Activated CD8-positive, alpha-beta T cell treated with anti-CD3 and anti-CD28 coated beads for 36 hours (primary cell): Measurements from ENCODE around the gene ZNF507. TPM values are rescaled to one million over a fixed set of nuclear protein-coding genes. Genes with fewer than 3 reads are reported as not detected.
A peak's percentile ranks its signal among the peaks of the same experiment; 100 is the strongest.

Source experiments
- ATAC-seq: fragments of 200-7000 bp; cut with Tn5 transposase; one replicate; pipeline ENCODE4 v1.10.0; 2021; ENCODE audit warnings: mild to moderate bottlenecking, moderate library complexity
- CTCF ChIA-PET: fragments of 350-600 bp; sonication (Branson Sonifier 250); formaldehyde crosslinking; loops from one replicate; lab custom pipeline; 2021; ENCODE audit warnings: antibody characterized with exemption; lab: Charles Lee
- POLR2A ChIA-PET: fragments of 350-600 bp; sonication (Branson Sonifier 250); formaldehyde crosslinking; loops from one replicate; lab custom pipeline; 2021; ENCODE audit warnings: antibody characterized with exemption; lab: Charles Lee
- DNase-seq: peaks from one replicate; pipeline ENCODE4 v3.0.0-alpha.2; 2020
- H3K27ac Mint-ChIP-seq: one replicate; pipeline ENCODE4 v1.8.0; 2021; ENCODE audit warnings: mild to moderate bottlenecking, mixed read lengths
- H3K27me3 Mint-ChIP-seq: one replicate; pipeline ENCODE4 v1.8.0; 2021; ENCODE audit warnings: mixed read lengths
- H3K36me3 Mint-ChIP-seq: one replicate; pipeline ENCODE4 v1.8.0; 2021; ENCODE audit warnings: low read depth, mixed read lengths
- H3K4me1 Mint-ChIP-seq: one replicate; pipeline ENCODE4 v1.8.0; 2021; ENCODE audit warnings: low read depth, mixed read lengths
- H3K4me3 Mint-ChIP-seq: one replicate; pipeline ENCODE4 v1.8.0; 2021; ENCODE audit warnings: mild to moderate bottlenecking, moderate library complexity, mixed read lengths
- H3K9me3 Mint-ChIP-seq: one replicate; pipeline ENCODE4 v1.8.0; 2021; ENCODE audit warnings: mixed read lengths
- CTCF ChIP-seq: fragments of 200-600 bp; IDR thresholded peaks from one replicate; pipeline ENCODE4 v1.8.0; 2022; ENCODE audit warnings: antibody characterized with exemption, mild to moderate bottlenecking
- intact Hi-C: fragments of 100-400 bp; cut with micrococcal nuclease; formaldehyde crosslinking; loops from one replicate; pipeline ENCODE4 v1.10.0; 2022
- total RNA-seq, 2 experiments: library from RNA; stranded (reverse); gene quantifications; one replicate each; pipeline ENCODE4 v1.2.3, GENCODE V29; 2021

The ZNF507 gene
- total RNA-seq, 2 experiments from 2014 or later: 24.2 to 25.6 TPM

- Mint-ChIP-seq H3K36me3 (peaks cover 15% of the 10 kb centered on the region), H3K4me3 (peak within 1 kb of the TSS; percentile 83), H3K9me3 (no peaks in the 10 kb centered on the region), H3K27me3 (no peaks in the 10 kb centered on the region), H3K27ac (peak within 1 kb of the TSS; percentile 88), H3K4me1 (peaks cover 21% of the 10 kb centered on the region)
- peak; percentile 96 for ATAC-seq
- intact Hi-C loops: no loop called here
- TF ChIP-seq CTCF: no peak
- ChIA-PET CTCF (interaction anchor here (0.7 kb wide), 1 partner anchor 11 kb away, joined by 3 read pairs; no protein-coding TSS in a partner anchor), POLR2A (interaction anchor here (0.6 to 2.3 kb wide), 7 partner anchors 8 to 178 kb away, joined by 3 to 21 read pairs (median 3); partner anchors contain the start of gene ZNF507)
- DNase-seq: peak; percentile 94
Measured at GRCh38 chr19:32405431-32406160, 60.2 kb downstream of the ZNF507 start, which contains the start of gene DPY19L3. TSS of gene DPY19L3 (plus strand) at chr19:32405770. CDS start at chr19:32408254, 2,484 bp downstream.

- Mint-ChIP-seq H3K27me3 (no peaks in the 10 kb centered on the region), H3K9me3 (no peaks in the 10 kb centered on the region), H3K4me3 (peak overlapping the region; percentile 83), H3K4me1 (peaks cover 21% of the 10 kb centered on the region), H3K36me3 (peaks cover 19% of the 10 kb centered on the region), H3K27ac (peak overlapping the region; percentile 85)
- no peak for DNase-seq
- no peak for TF ChIP-seq CTCF
- ATAC-seq: no peak
- intact Hi-C loops: no loop called here
- POLR2A ChIA-PET: interaction anchor here (0.9 to 2.3 kb wide), 6 partner anchors 9 to 178 kb away, joined by 3 to 21 read pairs (median 4); partner anchors contain the start of gene ZNF507
- CTCF ChIA-PET: no interaction called here
Measured at GRCh38 chr19:32406161-32407003, 61.0 kb downstream of the ZNF507 start.

- DNase-seq: no peak
- Mint-ChIP-seq H3K27ac (peak overlapping the region; percentile 85), H3K9me3 (no peaks in the 10 kb centered on the region), H3K27me3 (no peaks in the 10 kb centered on the region), H3K4me1 (peaks cover 21% of the 10 kb centered on the region), H3K4me3 (peak overlapping the region; percentile 83), H3K36me3 (peaks cover 19% of the 10 kb centered on the region)
- ATAC-seq: no peak
- intact Hi-C loops: no loop called here
- TF ChIP-seq CTCF: no peak
- ChIA-PET CTCF (no interaction called here), POLR2A (no interaction called here)
Measured at GRCh38 chr19:32407004-32407992, 61.9 kb downstream of the ZNF507 start.

- CTCF ChIA-PET: no interaction called here
- intact Hi-C loops: no loop called here
- DNase-seq (no peak), ATAC-seq (no peak)
- no peaks in the 10 kb centered on the region for H3K9me3 Mint-ChIP-seq
- no peak for TF ChIP-seq CTCF
- H3K27me3 Mint-ChIP-seq: no peaks in the 10 kb centered on the region
- peaks cover 36% of the 10 kb centered on the region for H3K36me3 Mint-ChIP-seq
- H3K4me1 Mint-ChIP-seq: peaks cover 6% of the 10 kb centered on the region
- H3K27ac Mint-ChIP-seq: no peak overlapping the region
- no peak overlapping the region for H3K4me3 Mint-ChIP-seq
- POLR2A ChIA-PET: no interaction called here
Measured at GRCh38 chr19:32415246-32415645, 69.8 kb downstream of the ZNF507 start.
